Measurements from ENCODE around the gene ELF3. TPM values are rescaled to one million over a fixed set of nuclear protein-coding genes. Genes with fewer than 3 reads are reported as not detected.

ELF3 gene
- total RNA-seq, 4 donors from 2014 or later, result 0.17 to 2.9 (median 1.2) TPM; not detected in 1

GRCh38 chr1:202013603-202014002, 3.2 kb downstream of the ELF3 start:
- Histone ChIP-seq H3K9me3 (no peaks in the 10 kb centered on the region), H3K4me3 (no peak overlapping the region), H3K27ac (replicated peaks in 1 of 4) (no peak overlapping the region), H3K36me3 (peaks cover 0 to 9% (median 0%) of the 10 kb centered on the region in 4 donors), H3K4me1 (peaks cover 0 to 5% (median 2%) of the 10 kb centered on the region in 4 donors), H3K27me3 (peaks cover 0 to 8% (median 0%) of the 10 kb centered on the region in 4 donors)
- DNase-seq (ENCODE audit: extremely low spot score), result no peak
- TF ChIP-seq POLR2A (IDR thresholded peaks at IDR 0.05; ENCODE audit: low read depth) (no peak), EP300 (IDR thresholded peaks at IDR 0.05) (no peak), POLR2AphosphoS5 (IDR thresholded peaks at IDR 0.05) (no peak)
- 95% methylated on average over 10 of the region's 12 CpGs for WGBS
- intact Hi-C loops (cut with DNase I), result no loop called here

GRCh38 chr1:202014060-202014459, 3.7 kb downstream of the ELF3 start:
- TF ChIP-seq CTCF (IDR thresholded peaks at IDR 0.05), result no peak
- TF ChIP-seq EP300 (IDR thresholded peaks at IDR 0.05), result no peak
- no peak for TF ChIP-seq POLR2AphosphoS5 (IDR thresholded peaks at IDR 0.05)
- TF ChIP-seq POLR2A (IDR thresholded peaks at IDR 0.05; ENCODE audit: low read depth), result no peak
- Histone ChIP-seq H3K4me3 (no peak overlapping the region), H3K27ac (replicated peaks in 1 of 4) (no peak overlapping the region), H3K9me3 (no peaks in the 10 kb centered on the region), H3K36me3 (peaks cover 0 to 7% (median 0%) of the 10 kb centered on the region in 4 donors), H3K4me1 (peaks cover 0 to 5% (median 2%) of the 10 kb centered on the region in 4 donors), H3K27me3 (peaks cover 0 to 8% (median 0%) of the 10 kb centered on the region in 4 donors)
- DNase-seq (ENCODE audit: extremely low spot score), result no peak
- intact Hi-C loops (cut with DNase I), result no loop called here
- 86% methylated on average over 6 of the region's 6 CpGs for WGBS

DNA sequence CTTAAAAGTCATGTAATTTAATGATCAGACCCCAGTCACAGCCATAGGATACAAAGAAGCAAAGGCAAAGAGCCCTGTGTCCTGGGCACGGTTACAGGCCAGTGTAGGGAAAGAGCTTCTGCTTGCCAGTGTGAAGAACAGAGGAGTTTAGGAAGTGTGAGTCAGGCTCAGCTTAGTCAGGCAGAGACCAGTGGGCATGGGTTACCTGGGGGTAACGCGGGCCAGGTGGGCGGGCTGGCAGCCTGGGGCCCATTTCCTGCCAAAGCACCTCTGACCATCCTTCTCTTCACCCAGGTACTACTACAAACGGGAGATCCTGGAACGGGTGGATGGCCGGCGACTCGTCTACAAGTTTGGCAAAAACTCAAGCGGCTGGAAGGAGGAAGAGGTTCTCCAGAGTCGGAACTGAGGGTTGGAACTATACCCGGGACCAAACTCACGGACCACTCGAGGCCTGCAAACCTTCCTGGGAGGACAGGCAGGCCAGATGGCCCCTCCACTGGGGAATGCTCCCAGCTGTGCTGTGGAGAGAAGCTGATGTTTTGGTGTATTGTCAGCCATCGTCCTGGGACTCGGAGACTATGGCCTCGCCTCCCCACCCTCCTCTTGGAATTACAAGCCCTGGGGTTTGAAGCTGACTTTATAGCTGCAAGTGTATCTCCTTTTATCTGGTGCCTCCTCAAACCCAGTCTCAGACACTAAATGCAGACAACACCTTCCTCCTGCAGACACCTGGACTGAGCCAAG, 4.7 kb downstream of the ELF3 start:
- peaks cover 0 to 7% (median 0%) of the 10 kb centered on the region in 4 donors for H3K36me3 ChIP-seq
- TF ChIP-seq POLR2A (IDR thresholded peaks at IDR 0.05; ENCODE audit: low read depth), result no peak
- H3K9me3 ChIP-seq, result no peaks in the 10 kb centered on the region
- WGBS, result 89% methylated on average over 16 of the region's 17 CpGs
- intact Hi-C loops (cut with DNase I), result no loop called here
- peaks cover 0 to 8% (median 0%) of the 10 kb centered on the region in 4 donors for H3K27me3 ChIP-seq
- H3K27ac ChIP-seq (replicated peaks in 1 of 4), result no peak overlapping the region
- no peak for DNase-seq (ENCODE audit: extremely low spot score)
- no peak overlapping the region for H3K4me3 ChIP-seq
- H3K4me1 ChIP-seq, result no peaks in the 10 kb centered on the region

DNA sequence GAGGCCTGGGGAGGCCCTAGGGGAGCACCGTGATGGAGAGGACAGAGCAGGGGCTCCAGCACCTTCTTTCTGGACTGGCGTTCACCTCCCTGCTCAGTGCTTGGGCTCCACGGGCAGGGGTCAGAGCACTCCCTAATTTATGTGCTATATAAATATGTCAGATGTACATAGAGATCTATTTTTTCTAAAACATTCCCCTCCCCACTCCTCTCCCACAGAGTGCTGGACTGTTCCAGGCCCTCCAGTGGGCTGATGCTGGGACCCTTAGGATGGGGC, 5.2 kb downstream of the ELF3 start:
- peaks cover 0 to 7% (median 0%) of the 10 kb centered on the region in 4 donors for H3K36me3 ChIP-seq
- no peak overlapping the region for H3K27ac ChIP-seq (replicated peaks in 1 of 4)
- intact Hi-C loops (cut with DNase I), result no loop called here
- H3K4me3 ChIP-seq, result no peak overlapping the region
- no peaks in the 10 kb centered on the region for H3K4me1 ChIP-seq
- WGBS, result 85% methylated on average over 3 of the region's 3 CpGs
- DNase-seq (ENCODE audit: extremely low spot score), result no peak
- TF ChIP-seq EP300 (IDR thresholded peaks at IDR 0.05) (no peak), POLR2A (IDR thresholded peaks at IDR 0.05; ENCODE audit: low read depth) (no peak), POLR2AphosphoS5 (IDR thresholded peaks at IDR 0.05) (no peak), CTCF (IDR thresholded peaks at IDR 0.05) (no peak)
- peaks cover 0 to 8% (median 0%) of the 10 kb centered on the region in 4 donors for H3K27me3 ChIP-seq
- no peaks in the 10 kb centered on the region for H3K9me3 ChIP-seq

- H3K4me1 ChIP-seq, result no peaks in the 10 kb centered on the region
- intact Hi-C loops (cut with DNase I), result no loop called here
- H3K27ac ChIP-seq (replicated peaks in 1 of 4), result no peak overlapping the region
Observed at GRCh38 chr1:202016022-202016810, 5.8 kb downstream of the ELF3 start.

More at GRCh38 chr1:202016022-202016810, 5.8 kb downstream of the ELF3 start:
- H3K36me3 ChIP-seq, result peaks cover 0 to 7% (median 0%) of the 10 kb centered on the region in 4 donors
- H3K4me3 ChIP-seq, result no peak overlapping the region
- no peaks in the 10 kb centered on the region for H3K9me3 ChIP-seq
- WGBS, result 90% methylated on average over 9 of the region's 9 CpGs
- TF ChIP-seq EP300 (IDR thresholded peaks at IDR 0.05) (no peak), CTCF (IDR thresholded peaks at IDR 0.05) (no peak), POLR2AphosphoS5 (IDR thresholded peaks at IDR 0.05) (no peak), POLR2A (IDR thresholded peaks at IDR 0.05; ENCODE audit: low read depth) (no peak)
- H3K27me3 ChIP-seq, result peaks cover 0 to 8% (median 0%) of the 10 kb centered on the region in 4 donors
- DNase-seq (ENCODE audit: extremely low spot score), result no peak

All from esophagus muscularis mucosa (tissue), 4 donors.